Superior temporal gyrus (tissue), 1 donor: Measurements from ENCODE around the gene DPYD.

Source experiments
- DNase-seq: peaks from one replicate; pipeline ENCODE4 v3.0.0-alpha.2; 2016; ENCODE audit errors: extremely low spot score

The DPYD gene

DNA sequence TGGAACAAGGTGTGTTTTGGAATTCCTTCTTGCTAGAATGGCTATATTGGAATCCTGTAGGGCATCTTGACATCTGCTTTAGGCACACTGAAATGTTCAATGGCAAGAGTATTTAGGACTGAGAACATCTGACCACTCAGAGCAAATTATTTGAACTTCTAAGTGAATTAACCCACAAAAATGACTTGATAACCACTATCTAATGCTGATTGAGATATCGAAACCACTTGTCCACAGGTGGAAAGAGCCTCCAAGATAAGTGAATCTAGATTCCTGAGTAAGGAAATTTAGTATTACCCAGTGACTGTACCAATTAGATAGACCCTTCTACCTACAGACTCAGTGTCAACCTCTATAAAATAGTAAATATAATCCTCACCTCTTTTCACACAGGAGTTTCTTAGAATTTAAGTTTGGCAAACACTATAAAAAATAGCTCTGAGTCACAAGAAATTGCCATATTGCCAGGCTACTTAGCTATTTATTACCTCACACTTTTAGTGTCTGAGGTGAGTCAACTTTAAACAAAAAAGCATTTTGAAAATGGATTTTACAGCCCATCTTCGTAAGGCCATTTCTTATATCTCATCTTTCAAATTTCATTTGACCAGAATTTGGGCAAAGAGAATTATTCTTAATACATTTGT, 777.5 kb downstream of the DPYD start:
- DNase-seq = no peak

DNA sequence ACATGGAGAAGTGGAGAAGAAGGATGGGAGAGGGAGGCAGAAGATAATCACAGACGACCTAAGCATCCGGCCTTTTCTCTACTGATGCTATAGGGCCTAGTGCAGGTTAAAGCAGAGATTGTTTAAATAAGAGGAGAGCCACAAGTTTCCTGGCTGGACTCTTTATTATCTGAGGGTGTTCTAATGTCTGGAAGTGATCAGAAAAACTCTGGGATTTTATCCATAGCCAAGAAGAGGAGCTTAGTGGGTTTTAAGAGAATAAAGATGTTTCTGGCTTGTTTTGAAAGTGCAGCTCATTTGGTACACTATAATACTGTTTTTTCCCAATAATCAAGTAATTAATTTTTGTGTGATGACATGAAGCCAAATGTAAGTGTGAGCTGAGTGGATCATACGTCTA, 780.2 kb downstream of the DPYD start:
- no peak for DNase-seq

DNA sequence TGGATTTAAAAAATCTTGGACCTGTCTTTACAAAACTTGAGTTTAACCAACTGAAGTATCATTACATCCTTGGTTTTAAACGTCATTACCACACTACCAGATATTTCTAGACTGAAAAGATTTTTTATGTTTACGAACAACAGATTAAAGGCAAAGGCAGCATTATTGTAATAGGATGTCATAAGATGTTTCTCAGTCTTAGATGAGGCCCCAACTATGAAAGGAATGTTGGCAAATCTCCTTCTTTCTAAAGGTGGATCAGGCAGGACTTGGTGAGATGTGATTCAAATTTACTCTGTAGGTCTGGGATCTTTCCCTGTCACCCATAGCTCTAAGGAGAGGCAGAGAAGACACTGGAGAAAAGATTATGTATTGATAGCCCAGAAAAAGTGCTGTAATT, 781.3 kb downstream of the DPYD start:
- no peak for DNase-seq

DNA sequence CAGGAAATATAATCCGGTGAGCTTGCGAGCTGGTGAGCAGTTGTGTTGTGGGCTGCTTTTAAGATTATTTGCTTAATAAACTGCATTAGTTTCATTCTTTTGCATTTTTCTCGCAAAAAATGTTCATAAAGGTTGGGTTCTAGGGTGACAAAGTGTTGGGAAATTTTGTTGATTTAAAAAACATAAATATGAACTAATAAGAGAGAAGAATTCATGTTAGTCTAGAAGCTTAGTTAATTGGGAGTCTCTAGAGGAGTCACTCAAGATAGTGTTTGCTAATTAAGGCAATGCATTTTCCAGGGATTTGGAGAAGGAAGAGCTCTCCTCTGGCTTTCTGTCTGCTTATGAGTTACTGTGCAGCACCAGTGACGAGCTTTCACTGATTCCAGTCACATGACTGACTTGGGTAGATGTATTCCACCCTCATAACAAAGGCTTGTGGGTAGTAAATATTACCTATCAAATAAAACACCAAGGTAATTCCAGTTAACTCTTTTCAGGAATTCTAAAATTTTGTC, 782.3 kb downstream of the DPYD start:
- DNase-seq = peak; percentile 60

DNA sequence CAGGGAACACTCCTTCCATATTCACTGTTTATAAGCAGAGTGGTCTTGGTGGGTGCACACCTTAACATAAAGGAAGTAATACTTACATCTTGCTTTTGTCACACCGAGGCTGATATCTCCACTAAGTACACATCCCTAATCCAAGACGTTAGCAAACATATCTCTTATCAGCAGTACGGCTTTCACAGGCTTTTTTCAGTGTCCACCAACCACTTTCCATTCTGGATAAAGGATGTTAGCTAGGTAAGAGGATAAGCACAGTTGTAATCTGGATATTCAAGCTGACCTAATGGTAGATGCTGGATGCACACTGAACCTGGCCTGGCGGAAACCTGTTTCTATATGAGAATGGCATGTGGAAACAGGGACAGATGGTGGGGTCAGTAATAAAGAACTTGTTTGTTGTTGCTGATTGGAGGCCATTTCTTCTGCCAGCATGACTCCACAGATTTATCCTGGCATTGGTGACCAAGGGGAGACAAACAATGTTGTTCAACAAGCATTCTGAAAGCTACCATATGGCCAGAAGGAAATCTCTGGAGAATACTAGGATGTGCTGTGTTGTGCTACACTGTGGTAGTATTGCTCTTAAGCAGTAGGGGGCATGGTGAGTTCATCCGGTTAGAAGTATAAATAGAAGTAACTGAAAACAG, 782.8 kb downstream of the DPYD start:
- peak; percentile 87 for DNase-seq

DNA sequence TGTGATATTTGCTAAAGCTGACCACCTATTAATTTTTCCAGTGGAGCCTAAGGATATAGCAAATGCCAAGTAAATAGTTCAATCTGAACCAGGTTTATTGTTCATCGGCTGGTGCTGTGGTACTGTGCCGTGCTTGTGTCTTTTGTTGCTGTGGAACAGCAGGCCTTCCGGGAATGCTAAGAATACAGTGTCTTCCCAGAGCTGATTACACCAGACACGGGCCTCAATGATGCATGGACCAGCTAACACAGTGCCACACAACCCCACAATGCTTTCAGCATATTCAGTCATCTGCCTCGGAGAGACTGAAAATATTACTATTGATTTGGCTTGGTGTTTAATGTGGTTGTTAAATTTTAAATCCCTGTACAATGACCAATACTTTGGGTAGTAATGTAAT, 783.8 kb downstream of the DPYD start:
- DNase-seq = peak; percentile 54

DNA sequence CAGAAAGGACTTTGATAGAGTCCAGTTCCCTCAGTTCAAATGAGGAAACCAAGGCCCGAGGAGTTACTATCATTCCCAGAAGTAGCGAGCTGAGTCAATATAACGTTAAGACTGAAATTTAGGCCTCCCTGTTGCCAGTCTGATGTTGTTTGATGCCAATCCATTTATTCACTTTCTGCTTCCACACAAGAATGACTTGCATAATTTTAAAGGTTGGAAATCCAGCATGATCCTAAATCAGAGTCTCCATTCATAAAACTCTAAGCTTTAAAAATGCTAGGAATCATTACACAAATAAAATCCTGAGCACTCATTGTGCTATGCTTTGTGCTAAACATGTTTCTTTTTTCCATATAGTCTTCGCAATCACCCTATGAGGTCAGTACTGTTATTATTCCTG, 784.9 kb downstream of the DPYD start:
- no peak for DNase-seq

DNA sequence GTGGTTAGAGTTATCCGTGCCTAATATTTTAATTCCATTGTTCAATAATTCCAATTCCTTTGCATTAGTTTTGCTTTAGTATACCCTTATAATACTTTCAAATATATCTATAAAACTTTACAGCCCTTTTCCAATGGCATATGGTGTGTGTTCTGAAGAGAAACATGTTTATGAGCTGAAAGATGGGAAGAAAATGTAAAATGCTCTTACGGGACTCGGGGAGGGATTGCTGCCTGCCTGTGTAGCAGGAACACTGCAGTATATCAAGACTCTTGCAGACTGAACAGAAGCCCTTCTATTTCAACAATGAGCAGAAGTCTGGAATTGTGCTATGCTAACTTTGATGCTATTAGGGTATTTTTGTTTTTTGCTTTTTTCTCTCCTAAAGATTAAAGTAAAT, 792.4 kb downstream of the DPYD start:
- DNase-seq = no peak

DNA sequence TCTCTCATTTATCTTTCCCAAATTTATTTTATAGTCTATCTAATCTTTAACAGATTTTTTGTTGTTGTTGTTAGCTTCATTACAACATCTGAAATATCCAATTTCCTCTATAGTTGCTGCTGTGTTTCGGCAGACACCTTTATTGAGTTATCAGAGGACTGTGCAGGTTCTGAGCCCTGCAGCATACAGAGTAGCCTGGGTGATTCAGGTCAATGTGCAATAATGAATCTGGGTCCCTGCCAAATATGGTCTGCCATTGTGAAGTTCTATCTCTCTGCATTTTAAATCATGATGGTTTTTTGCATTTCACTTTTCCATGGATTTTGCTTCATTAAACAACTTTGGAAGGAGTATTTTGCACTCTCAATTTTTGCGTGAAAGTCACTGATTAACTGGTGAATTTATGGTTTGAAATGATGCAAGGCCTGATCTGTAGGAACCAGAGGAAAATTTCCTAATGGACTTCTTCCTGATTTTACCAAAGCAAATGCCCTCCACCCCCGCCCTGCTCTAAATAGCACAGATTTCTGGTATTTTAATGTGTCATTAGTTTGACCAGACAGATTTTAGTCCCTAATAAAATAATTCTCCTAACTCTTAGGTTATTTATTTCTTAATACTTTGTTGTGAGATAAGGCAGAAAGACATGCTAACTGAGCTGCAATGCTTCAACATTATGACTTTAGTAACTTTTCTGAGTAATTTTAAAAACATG, 797.0 kb downstream of the DPYD start:
- DNase-seq = no peak

DNA sequence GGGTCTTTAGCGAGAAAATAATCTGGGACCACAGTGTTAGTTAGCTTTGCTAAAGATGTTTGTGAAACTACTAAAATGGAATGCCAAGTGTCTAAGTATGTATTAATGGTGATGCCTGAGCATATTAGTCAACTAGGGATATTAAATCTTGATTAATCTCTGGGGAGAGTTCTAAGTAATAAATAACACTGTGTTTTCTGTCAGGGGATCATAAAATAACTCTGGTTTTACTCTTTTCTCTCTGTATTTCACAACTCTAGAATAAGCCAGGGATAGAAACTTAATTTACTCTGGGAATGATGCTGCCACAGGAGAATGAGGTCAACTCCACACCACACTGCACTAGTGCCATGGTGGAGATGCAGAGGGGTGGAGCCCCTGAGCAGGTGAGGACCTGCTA, 800.0 kb downstream of the DPYD start:
- DNase-seq = no peak

DNA sequence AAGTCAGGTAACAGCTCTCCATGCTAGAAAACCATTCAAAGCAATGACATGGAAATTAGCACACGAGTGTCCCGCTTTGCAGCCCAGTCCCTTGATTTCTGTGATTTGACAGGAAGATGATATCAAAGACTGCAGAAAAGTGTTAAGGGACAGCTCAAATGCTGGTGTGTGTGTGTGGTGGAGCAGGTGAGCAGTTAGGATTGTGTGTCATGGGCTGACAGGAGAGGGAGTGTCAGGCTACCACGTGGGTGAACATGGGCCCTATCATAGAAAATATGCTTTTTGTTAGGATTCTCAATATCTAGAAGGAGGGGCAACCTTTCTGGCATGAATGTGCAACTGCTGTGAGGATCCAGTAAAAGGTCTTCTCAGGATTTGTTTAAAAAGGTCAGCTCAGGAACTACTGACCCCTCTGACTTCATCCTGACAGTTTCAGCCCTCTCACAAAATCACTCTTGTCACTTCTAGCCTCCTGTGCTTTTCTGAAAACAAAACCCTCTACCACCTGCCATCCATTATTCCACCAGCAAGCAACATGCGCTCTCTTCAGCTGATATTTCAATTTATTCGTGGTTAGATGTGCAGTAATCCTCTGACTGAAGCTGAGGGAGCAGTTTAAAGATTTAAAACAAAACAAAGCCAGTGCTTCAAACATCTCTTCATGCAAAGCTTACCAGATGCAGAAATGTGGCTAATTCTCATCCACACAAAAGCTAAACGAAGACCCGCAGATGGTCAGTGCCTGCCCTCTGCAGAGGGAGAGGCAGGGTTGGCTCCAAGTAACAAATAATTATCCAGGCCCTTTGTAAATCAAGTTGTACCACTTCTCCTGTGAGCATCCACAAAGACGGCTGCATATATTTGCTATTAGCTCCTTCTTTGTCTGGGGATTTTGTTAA, 801.3 kb downstream of the DPYD start:
- no peak for DNase-seq

DNA sequence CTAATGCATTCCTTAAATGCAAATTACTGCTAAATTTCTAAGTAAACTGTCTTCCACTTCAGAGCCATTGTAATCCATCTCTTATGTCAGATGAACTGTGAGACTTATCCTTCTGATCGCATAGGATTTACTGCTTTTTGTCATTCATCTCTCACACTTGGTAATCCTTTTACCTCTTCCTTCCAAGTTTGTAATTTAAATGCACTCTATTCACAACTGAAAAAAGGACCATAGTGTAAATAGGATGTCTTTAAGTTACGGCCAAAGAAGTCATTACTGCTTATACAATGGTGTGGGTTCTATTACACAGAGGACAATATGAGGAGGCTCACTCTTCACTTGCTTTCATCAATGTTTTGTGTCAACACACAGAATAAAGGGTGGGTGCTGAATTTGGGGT, 806.0 kb downstream of the DPYD start:
- DNase-seq = no peak

DNA sequence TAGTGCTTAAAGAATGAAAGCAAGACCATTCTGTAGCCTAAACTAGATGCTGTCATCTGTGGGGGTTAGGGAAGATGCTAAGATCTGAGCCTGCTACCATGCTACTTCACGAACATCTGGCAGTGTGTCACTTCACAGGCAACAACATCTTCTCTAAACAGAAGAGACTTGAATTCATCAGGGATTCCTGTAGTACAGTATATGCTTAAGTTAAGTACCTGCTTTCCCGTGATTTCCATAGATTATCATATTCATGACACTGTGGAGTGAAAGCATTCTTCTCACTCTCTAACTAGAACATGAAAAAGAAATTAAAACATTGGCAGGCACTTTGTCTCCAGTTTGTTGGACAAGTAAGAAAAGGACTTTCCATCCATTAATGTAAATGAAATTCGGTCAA, 808.4 kb downstream of the DPYD start:
- DNase-seq = no peak

DNA sequence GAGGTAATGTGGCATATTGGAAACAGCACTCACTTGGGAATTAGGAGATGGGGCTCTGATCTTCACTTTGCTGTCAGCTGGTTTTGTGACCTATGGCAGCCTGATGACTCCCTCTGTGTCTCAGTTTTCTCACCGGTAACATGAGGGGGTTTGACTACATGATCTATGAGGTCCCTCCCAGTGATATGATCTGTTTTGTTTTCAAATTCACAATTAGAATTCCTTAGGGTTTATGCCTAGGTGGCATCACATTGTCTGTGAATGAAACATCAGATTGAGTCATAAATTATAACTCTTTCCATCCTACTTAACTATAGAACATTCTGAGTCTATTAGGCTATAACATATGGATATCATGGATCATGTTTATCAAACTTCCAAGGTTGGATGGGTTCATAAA, 812.7 kb downstream of the DPYD start:
- DNase-seq = no peak

DNA sequence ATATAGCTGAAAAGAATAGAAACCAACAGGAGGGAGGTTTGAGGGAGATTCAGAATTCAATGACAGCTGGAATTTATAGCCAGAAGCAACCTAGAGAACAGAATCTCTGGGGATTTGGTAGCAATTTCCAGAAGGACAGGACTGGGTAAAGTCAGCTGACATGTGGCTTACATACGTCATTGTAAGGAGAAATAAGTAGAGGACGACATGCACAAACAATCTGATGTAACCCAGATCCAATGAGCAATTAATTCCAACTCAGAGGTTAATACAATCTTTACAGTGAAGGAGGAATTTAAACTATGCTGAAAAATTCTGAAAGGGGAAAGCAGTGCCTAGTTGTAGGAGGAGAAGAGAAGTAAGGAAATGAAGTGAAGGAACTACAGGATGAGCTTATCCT, 815.3 kb downstream of the DPYD start:
- no peak for DNase-seq

DNA sequence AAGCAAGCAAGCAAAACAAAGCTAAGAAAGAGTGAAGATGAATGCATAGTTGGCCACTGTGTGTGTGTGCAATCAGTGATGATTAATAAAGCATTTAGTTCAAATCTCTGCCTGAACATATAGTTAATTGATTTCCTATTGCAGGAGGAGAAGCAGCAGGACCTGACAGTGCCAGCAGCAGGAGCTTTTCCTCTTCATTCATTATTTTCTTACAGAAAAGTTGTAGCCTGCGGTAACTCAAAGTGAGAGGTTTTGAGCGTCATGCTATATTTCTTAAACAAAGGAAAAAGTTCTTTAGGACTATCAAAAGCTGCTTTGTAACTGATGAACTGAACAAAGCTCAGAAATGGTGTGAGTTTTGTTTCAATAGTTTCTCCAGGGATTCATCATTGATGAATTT, 819.3 kb downstream of the DPYD start:
- DNase-seq = no peak

DNA sequence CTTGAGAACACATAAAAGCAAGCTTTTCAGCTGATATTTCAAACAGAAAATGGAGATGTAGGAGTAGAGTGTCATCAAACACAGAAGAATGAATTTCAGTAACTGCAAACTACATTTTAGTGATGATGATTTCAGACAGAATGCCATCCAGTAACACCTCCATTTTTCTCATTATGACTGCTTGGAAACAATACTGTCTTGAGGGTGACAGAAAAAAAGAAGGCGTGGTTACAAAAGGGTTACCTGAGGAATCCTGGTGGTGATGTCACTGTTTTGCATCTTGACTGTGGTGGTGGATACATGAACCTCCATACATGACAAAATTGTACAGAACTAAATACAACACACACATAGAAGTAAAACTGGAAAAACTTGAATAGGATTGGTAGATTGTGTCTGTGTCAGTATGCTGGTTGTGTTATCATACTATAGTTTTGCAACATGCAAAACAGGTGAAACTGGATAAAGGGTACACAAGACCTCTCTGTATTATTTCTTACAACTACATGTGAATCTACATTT, 823.4 kb downstream of the DPYD start:
- no peak for DNase-seq

DNA sequence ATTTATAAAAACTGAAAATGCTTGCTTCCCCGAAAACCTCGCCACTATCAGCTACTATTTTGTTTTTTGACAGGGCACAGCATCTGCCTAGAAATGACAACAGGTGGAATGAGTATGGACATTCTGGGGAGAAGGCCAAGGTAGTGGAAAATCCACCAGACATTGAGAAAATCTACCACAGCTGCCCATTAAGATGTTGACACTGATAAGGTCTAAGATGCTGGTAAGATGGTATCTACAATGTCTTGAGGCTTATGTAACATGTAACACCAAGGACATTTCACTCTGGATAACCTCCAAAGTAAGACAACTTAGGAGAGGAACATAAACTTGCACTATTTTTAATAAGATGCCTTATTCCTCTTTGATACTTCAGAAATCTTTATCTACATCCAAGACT, 825.1 kb downstream of the DPYD start:
- no peak for DNase-seq

DNA sequence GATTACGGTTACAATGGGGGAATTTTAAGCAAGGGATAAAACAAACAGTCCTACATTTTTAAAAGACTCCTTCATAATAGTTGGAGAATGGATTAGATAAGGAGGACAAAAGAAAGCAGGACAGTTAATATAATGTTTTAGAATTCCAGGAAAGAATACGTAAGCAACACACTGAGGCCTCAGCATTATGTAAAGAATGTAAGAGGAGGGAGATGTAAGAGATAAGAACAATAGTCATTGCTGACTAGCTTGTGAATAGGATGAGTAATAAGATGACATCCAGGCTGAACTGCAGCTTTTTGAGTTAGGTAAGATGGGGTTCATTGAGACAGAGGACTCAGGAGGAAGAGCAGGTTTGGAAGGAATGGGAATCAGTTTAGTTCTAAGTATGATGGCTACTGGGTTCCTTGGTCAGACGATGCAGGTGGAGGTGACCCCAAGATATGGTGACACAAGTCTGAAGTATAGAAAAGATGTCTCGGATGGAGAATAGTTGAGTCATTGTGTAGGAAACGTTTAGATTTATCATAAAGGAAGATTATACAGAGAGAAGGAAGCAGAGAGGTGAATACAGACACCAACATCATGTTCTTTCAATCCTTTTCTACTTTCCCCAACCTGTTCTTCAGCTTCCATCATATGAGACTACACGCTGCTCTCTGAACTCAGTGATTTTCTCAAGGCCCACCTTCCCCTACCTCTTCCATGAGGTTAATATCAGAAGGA, 826.4 kb downstream of the DPYD start:
- no peak for DNase-seq

DNA sequence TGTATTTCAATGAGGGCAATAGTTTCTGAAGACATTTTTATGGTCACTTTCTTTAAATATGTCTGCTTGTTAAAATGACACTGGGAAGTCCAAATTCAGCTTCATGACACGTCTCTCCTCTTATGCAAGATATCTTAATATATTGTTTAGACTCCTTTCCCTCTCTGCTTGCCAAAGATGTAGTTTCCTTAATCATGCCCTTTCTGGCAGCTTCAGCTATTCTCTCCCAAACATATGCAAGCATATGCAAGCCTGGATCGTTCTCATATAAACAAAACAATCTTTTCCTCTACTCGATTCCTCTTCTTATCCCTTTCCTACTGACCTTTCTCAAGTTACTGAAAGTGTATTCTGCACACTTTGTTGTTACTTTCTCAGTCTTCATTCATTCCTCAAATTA, 827.1 kb downstream of the DPYD start:
- DNase-seq = no peak

DNA sequence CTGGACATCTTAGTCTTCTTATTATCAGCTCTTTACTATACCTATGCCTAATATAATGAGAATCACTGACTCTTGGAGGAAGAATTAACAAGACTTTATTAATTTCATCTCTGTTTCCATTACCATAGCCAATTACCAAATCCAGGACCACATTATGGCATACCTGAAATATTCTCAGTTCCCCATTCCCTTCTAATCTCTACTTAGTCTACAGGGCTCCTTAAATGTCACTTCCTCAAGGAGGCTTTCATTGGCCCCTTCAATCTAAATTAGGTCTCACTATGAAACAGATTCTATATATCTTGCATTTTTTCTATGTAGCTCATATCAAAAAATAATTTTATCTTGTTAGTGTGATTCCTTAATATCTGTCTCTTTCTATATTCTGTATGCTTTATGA, 828.0 kb downstream of the DPYD start:
- DNase-seq = no peak
